ENCODE data around the gene NAT8.
"Not testable (repeated sequence)": the region's sequence is repeated elsewhere in the genome, so short reads cannot be mapped to it uniquely, and the experiment has no call there.

The NAT8 gene

GRCh38 chr2:73640946-73641766 is 1.1 kb downstream of the NAT8 start:
- TF ChIP-seq SPI1 (IDR thresholded peaks at IDR 0.05; ENCODE audit: borderline replicate concordance, low read depth), result no peak
- no peak for TF ChIP-seq POLR2AphosphoS5 (IDR thresholded peaks at IDR 0.05; ENCODE audit: low read depth)
- Histone ChIP-seq H3K27me3 (ENCODE audit: insufficient read depth, poor library complexity, severe bottlenecking) (no peaks in the 10 kb centered on the region), H3K4me3 (replicated peaks; ENCODE audit: insufficient read depth, low read length) (no peak overlapping the region), H3K27ac (replicated peaks) (no peak overlapping the region)
- DNase-seq (ENCODE audit: low read depth in 1 of 2, low spot score in 1 of 2), result no peak

- Histone ChIP-seq H3K4me3 (replicated peaks; ENCODE audit: insufficient read depth, low read length) (no peak overlapping the region), H3K27me3 (ENCODE audit: insufficient read depth, poor library complexity, severe bottlenecking) (no peaks in the 10 kb centered on the region), H3K27ac (replicated peaks) (no peak overlapping the region)
- DNase-seq (ENCODE audit: low read depth in 1 of 2, low spot score in 1 of 2), result no peak
- TF ChIP-seq SPI1 (IDR thresholded peaks at IDR 0.05; ENCODE audit: borderline replicate concordance, low read depth) (no peak), REST (IDR thresholded peaks at IDR 0.05; ENCODE audit: insufficient replicate concordance, low read depth) (no peak), CTCF (IDR thresholded peaks at IDR 0.05; ENCODE audit: insufficient read depth, low read length) (no peak), POLR2AphosphoS5 (IDR thresholded peaks at IDR 0.05; ENCODE audit: low read depth) (no peak), GABPA (IDR thresholded peaks at IDR 0.05; ENCODE audit: low read depth) (no peak)
These were observed 1.7 kb downstream of the NAT8 start for GRCh38 chr2:73640511-73640911.

GRCh38 chr2:73638429-73638828 is 3.8 kb downstream of the NAT8 start:
- Histone ChIP-seq H3K27me3 (ENCODE audit: insufficient read depth, poor library complexity, severe bottlenecking) (no peaks in the 10 kb centered on the region), H3K27ac (replicated peaks) (no peak overlapping the region), H3K4me3 (replicated peaks; ENCODE audit: insufficient read depth, low read length) (no peak overlapping the region)
- DNase-seq (ENCODE audit: low read depth in 1 of 2, low spot score in 1 of 2), result no peak
- no peak for TF ChIP-seq CTCF (IDR thresholded peaks at IDR 0.05; ENCODE audit: insufficient read depth, low read length)
- TF ChIP-seq REST (IDR thresholded peaks at IDR 0.05; ENCODE audit: insufficient replicate concordance, low read depth), result no peak
- TF ChIP-seq SPI1 (IDR thresholded peaks at IDR 0.05; ENCODE audit: borderline replicate concordance, low read depth), result no peak
- no peak for TF ChIP-seq POLR2AphosphoS5 (IDR thresholded peaks at IDR 0.05; ENCODE audit: low read depth)
- TF ChIP-seq GABPA (IDR thresholded peaks at IDR 0.05; ENCODE audit: low read depth), result no peak

- H3K27me3 ChIP-seq (ENCODE audit: insufficient read depth, poor library complexity, severe bottlenecking); DNase-seq (ENCODE audit: low read depth in 1 of 2, low spot score in 1 of 2); H3K27ac ChIP-seq (replicated peaks); H3K4me3 ChIP-seq (replicated peaks; ENCODE audit: insufficient read depth, low read length): not testable (repeated sequence)
These were observed 5.2 kb downstream of the NAT8 start for GRCh38 chr2:73636977-73637376.
